ENCODE measurements around the gene DNAJA1. TPM values are rescaled to one million over a fixed set of nuclear protein-coding genes. Genes with fewer than 3 reads are reported as not detected.
A peak's percentile ranks its signal among the peaks of the same experiment; 100 is the strongest.

Gene DNAJA1
- total RNA-seq, 1 donor from 2014 or later: 70.0 TPM

- no peak for DNase-seq (ENCODE audit: extremely low spot score in 2 of 2)
- intact Hi-C loops (cut with DNase I): no loop called here
These were observed 19.7 kb downstream of the DNAJA1 start for GRCh38 chr9:33044677-33045282.

DNA sequence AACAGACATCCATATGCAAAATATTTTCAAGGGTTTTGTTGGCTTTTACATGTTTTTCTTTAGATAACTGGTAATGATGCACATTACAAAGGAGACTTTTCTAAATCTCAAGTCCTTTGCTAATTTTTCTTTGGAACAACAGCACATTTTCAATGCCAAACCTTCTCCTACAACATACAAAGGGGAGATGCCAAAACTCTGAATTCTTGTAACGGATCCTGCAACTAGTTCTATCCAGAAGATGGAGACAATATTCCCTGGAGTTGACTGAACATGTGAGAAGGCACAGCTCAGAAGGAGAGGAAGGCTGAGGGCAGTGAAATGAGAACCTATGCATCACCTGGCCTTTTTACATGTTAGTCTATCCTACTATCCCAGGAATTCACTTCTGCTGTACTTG lies 21.0 kb downstream of the DNAJA1 start:
- TF ChIP-seq, protein P1, sequence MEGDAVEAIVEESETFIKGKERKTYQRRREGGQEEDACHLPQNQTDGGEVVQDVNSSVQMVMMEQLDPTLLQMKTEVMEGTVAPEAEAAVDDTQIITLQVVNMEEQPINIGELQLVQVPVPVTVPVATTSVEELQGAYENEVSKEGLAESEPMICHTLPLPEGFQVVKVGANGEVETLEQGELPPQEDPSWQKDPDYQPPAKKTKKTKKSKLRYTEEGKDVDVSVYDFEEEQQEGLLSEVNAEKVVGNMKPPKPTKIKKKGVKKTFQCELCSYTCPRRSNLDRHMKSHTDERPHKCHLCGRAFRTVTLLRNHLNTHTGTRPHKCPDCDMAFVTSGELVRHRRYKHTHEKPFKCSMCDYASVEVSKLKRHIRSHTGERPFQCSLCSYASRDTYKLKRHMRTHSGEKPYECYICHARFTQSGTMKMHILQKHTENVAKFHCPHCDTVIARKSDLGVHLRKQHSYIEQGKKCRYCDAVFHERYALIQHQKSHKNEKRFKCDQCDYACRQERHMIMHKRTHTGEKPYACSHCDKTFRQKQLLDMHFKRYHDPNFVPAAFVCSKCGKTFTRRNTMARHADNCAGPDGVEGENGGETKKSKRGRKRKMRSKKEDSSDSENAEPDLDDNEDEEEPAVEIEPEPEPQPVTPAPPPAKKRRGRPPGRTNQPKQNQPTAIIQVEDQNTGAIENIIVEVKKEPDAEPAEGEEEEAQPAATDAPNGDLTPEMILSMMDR (IDR thresholded peaks at IDR 0.05): no peak
- no peak for TF ChIP-seq POLR2A (IDR thresholded peaks at IDR 0.05)
- DNase-seq (ENCODE audit: extremely low spot score in 2 of 2): no peak
- Histone ChIP-seq H3K9me3 (no peaks in the 10 kb centered on the region), H3K4me1 (peaks cover 18% of the 10 kb centered on the region), H3K36me3 (peaks cover 0 to 17% of the 10 kb centered on the region in 2 donors), H3K4me3 (no peak overlapping the region), H3K27me3 (no peaks in the 10 kb centered on the region), H3K27ac (no peak overlapping the region)
- intact Hi-C loops (cut with DNase I): no loop called here

More at GRCh38 chr9:33044677-33045282, 19.7 kb downstream of the DNAJA1 start:
- H3K27me3 ChIP-seq: no peaks in the 10 kb centered on the region
- peak overlapping the region; percentile 87 for H3K27ac ChIP-seq
- TF ChIP-seq POLR2A (IDR thresholded peaks at IDR 0.05) (no peak), POLR2AphosphoS5 (IDR thresholded peaks at IDR 0.05; ENCODE audit: insufficient read depth in 1 of 2, low read depth in 1 of 2) (no peak)
- TF ChIP-seq, protein P1 (IDR thresholded peaks at IDR 0.05): no peak
- H3K9me3 ChIP-seq: no peaks in the 10 kb centered on the region
- peak overlapping the region; percentile 58 to 80 for H3K4me3 ChIP-seq
- peaks cover 18% of the 10 kb centered on the region for H3K4me1 ChIP-seq
- H3K36me3 ChIP-seq: peaks cover 0 to 17% of the 10 kb centered on the region in 2 donors

DNA sequence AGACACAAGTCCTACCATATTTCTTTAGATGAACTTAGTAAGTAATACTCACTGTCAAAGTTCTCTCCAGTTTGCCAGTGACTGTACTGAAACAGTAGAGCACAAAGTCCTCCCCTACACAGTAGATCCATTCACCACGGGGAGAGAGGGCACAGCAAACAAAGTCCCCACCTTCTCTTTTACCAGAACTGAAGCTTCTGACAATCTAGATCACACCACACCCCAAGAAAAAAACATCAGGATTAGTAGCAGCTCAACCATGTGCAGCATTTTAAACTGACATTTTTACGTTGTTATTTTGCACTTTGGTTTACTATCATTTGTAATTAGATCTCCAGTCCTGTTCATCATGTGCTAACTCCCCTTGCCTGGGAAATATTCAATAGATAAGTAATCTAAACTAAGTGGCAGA lies 23.0 kb downstream of the DNAJA1 start:
- DNase-seq (ENCODE audit: extremely low spot score in 2 of 2): no peak
- H3K4me3 ChIP-seq: no peak overlapping the region
- TF ChIP-seq POLR2AphosphoS5 (IDR thresholded peaks at IDR 0.05; ENCODE audit: insufficient read depth in 1 of 2, low read depth in 1 of 2) (no peak), POLR2A (IDR thresholded peaks at IDR 0.05) (no peak)
- TF ChIP-seq, protein P1 (IDR thresholded peaks at IDR 0.05): no peak
- peaks cover 0 to 22% of the 10 kb centered on the region in 2 donors for H3K36me3 ChIP-seq
- H3K9me3 ChIP-seq: no peaks in the 10 kb centered on the region
- intact Hi-C loops (cut with DNase I): no loop called here
- peaks cover 8% of the 10 kb centered on the region for H3K4me1 ChIP-seq
- H3K27me3 ChIP-seq: no peaks in the 10 kb centered on the region
- no peak overlapping the region for H3K27ac ChIP-seq

DNA sequence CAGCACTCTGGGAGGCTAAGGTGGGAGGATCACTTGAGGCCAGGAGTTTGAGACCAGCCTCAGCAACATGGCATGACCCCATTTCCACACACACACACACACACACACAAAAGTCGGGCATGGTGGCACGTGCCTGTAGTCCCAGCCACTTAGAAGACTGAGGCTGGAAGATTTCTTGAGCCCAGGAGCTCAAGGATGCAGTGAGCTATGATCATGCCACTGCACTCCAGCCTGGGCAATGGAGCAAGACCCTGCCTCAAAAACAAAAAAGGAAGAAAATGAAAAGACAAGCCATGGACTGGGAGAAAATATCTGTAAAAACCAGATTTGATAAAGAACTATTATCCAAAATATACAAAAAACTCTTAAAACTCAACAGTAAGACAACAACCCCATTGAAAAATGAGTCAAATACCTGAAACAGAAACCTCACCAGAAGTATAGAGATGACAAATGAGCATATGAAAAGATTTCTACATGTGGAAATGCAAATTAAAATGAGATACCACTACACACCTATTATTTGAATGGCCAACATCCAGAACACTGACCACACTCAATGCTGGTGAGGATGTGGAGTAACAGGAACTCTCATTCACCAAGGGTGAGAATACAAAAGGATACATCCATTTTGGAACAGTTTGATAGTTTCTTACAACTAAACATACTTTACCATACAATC lies 24.7 kb downstream of the DNAJA1 start:
- TF ChIP-seq POLR2AphosphoS5 (IDR thresholded peaks at IDR 0.05; ENCODE audit: insufficient read depth in 1 of 2, low read depth in 1 of 2): no peak
- TF ChIP-seq, protein P1 (IDR thresholded peaks at IDR 0.05): no peak
- TF ChIP-seq POLR2A (IDR thresholded peaks at IDR 0.05): no peak
- Histone ChIP-seq H3K4me1 (no peaks in the 10 kb centered on the region), H3K4me3 (no peak overlapping the region), H3K27me3 (no peaks in the 10 kb centered on the region), H3K9me3 (no peaks in the 10 kb centered on the region), H3K27ac (no peak overlapping the region), H3K36me3 (peaks cover 0 to 31% of the 10 kb centered on the region in 2 donors)
- intact Hi-C loops (cut with DNase I): no loop called here
- no peak for DNase-seq (ENCODE audit: extremely low spot score in 2 of 2)

- no peaks in the 10 kb centered on the region for H3K4me1 ChIP-seq
- no peak overlapping the region for H3K27ac ChIP-seq
- no peaks in the 10 kb centered on the region for H3K27me3 ChIP-seq
- H3K9me3 ChIP-seq: no peaks in the 10 kb centered on the region
- intact Hi-C loops (cut with DNase I): no loop called here
- H3K4me3 ChIP-seq: no peak overlapping the region
- H3K36me3 ChIP-seq: peaks cover 0 to 40% of the 10 kb centered on the region in 2 donors
- DNase-seq (ENCODE audit: extremely low spot score in 2 of 2): no peak
- TF ChIP-seq POLR2A (IDR thresholded peaks at IDR 0.05): no peak
- TF ChIP-seq POLR2AphosphoS5 (IDR thresholded peaks at IDR 0.05; ENCODE audit: insufficient read depth in 1 of 2, low read depth in 1 of 2): no peak
- TF ChIP-seq, protein P1 (IDR thresholded peaks at IDR 0.05): no peak
These were observed 26.1 kb downstream of the DNAJA1 start for GRCh38 chr9:33051144-33051543.
